GM12865 (cell line): ENCODE measurements around the gene PRR23E.

Experiments used
- DNase-seq: peaks from one replicate; pipeline ENCODE4 v3.0.0; 2010; ENCODE audit warnings: low read depth
- H3K4me3 ChIP-seq: 2 replicates; pipeline ENCODE4 v1.5.1; 2011; ENCODE audit warnings: mild to moderate bottlenecking, low read depth, low read length, control low read depth
- CTCF ChIP-seq: IDR thresholded peaks from 2 replicates; pipeline ENCODE4 v1.5.1; 2011; ENCODE audit warnings: low read length, control low read depth, low read depth, inconsistent platforms; ENCODE audit not compliant: insufficient read depth; ENCODE audit errors: missing control alignments

The PRR23E gene

GRCh38 chr3:127150513-127151250, 42.2 kb upstream of the PRR23E start:
- no peak for DNase-seq
- no peak overlapping the region for H3K4me3 ChIP-seq
- TF ChIP-seq CTCF = no peak

- H3K4me3 ChIP-seq = no peak overlapping the region
- DNase-seq = no peak
- TF ChIP-seq CTCF = no peak
Observed at GRCh38 chr3:127151251-127151564, 41.7 kb upstream of the PRR23E start.

- DNase-seq = no peak
- no peak for TF ChIP-seq CTCF
- H3K4me3 ChIP-seq = no peak overlapping the region
Observed at GRCh38 chr3:127151992-127152650, 40.8 kb upstream of the PRR23E start.

GRCh38 chr3:127152684-127153505, 40.0 kb upstream of the PRR23E start:
- no peak overlapping the region for H3K4me3 ChIP-seq
- no peak for TF ChIP-seq CTCF
- no peak for DNase-seq

GRCh38 chr3:127153506-127153815, 39.5 kb upstream of the PRR23E start:
- TF ChIP-seq CTCF = no peak
- H3K4me3 ChIP-seq = no peak overlapping the region
- no peak for DNase-seq

- no peak for TF ChIP-seq CTCF
- H3K4me3 ChIP-seq = no peak overlapping the region
- no peak for DNase-seq
Observed at GRCh38 chr3:127156338-127157050, 36.4 kb upstream of the PRR23E start.
